ENCODE data around the gene CDK18. TPM values are rescaled to one million over a fixed set of nuclear protein-coding genes. Genes with fewer than 3 reads are reported as not detected.
A peak's percentile ranks its signal among the peaks of the same experiment; 100 is the strongest.

The CDK18 gene
- total and polyA plus RNA-seq, 2 of the 8 experiments (the other 6 are each of a cell fraction or from before 2014, with no cell fraction given), result 31.2 to 44.0 TPM

DNA sequence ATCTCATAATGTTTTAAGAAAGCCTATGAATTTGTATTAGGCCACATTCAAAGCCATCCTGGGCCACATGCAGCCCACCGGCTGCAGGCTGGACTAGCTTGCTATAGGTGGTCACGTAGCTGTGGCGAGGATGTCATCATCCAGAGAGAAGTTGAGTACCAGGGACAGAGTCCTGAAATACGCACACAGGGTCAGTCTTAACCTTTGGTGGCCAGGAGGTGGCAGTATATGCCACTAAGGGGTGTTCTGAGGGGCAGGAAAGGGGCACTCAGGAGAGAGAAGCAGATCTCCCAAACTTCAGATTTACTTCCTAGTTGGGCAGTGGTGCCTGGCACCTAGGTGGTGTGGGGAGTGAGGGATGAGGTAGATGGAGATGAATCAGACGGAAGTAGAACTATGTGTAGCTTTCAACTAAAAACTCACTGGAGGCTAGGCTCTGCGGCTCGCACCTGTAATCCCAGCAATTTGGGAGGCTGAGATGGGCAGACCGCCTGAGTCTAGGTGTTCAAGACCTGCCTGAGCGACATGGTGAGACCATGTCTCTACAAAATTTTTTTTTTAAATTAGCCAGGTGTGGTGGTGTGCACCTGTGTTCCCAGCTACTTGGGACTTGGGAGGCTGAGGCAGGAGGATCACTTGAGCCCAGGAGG, 16.3 kb upstream of the CDK18 start (continued):
- TF ChIP-seq, protein P1, sequence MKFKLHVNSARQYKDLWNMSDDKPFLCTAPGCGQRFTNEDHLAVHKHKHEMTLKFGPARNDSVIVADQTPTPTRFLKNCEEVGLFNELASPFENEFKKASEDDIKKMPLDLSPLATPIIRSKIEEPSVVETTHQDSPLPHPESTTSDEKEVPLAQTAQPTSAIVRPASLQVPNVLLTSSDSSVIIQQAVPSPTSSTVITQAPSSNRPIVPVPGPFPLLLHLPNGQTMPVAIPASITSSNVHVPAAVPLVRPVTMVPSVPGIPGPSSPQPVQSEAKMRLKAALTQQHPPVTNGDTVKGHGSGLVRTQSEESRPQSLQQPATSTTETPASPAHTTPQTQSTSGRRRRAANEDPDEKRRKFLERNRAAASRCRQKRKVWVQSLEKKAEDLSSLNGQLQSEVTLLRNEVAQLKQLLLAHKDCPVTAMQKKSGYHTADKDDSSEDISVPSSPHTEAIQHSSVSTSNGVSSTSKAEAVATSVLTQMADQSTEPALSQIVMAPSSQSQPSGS (IDR thresholded peaks at IDR 0.05; ENCODE audit: low read length), result no peak
- TF ChIP-seq NANOG (IDR thresholded peaks at IDR 0.05; ENCODE audit: insufficient read depth, low read depth, low read length, poor library complexity, severe bottlenecking) (no peak), SIN3A (conservative IDR thresholded peaks at IDR 0.05 in 1 of 2, IDR thresholded peaks at IDR 0.05 in 1 of 2; ENCODE audit: low read depth in 1 of 2, low read length in 2 of 2) (peak; percentile 49 to 57; a peak in 1 of 4 replicates), RXRA (IDR thresholded peaks at IDR 0.05; ENCODE audit: insufficient read depth, low read depth, low read length) (no peak), SP2 (IDR thresholded peaks at IDR 0.05; ENCODE audit: low read length) (no peak), GABPA (IDR thresholded peaks at IDR 0.05; ENCODE audit: borderline replicate concordance, insufficient read depth, low read length) (peak; percentile 32; the same call in 1 of the 2 replicates), SIRT6 (IDR thresholded peaks at IDR 0.05; ENCODE audit: low read length) (no peak), KDM1A (IDR thresholded peaks at IDR 0.05; ENCODE audit: borderline replicate concordance, low read length) (no peak), RFX5 (IDR thresholded peaks at IDR 0.05; ENCODE audit: borderline replicate concordance, low read depth, low read length) (no peak), USF2 (IDR thresholded peaks at IDR 0.05; ENCODE audit: low read length) (no peak), SP1 (IDR thresholded peaks at IDR 0.05; ENCODE audit: low read depth, low read length) (no peak), TBP (IDR thresholded peaks at IDR 0.05; ENCODE audit: low read depth, low read length) (no peak), ZNF274 (IDR thresholded peaks at IDR 0.05; ENCODE audit: borderline replicate concordance, extremely low read depth, low read length) (no peak), SIX5 (IDR thresholded peaks at IDR 0.05; ENCODE audit: low read depth, low read length) (no peak), E2F6 (IDR thresholded peaks at IDR 0.05) (no peak), CBX5 (IDR thresholded peaks at IDR 0.05; ENCODE audit: low read depth, low read length) (no peak), POLR2A (IDR thresholded peaks at IDR 0.05; ENCODE audit: control extremely low read depth in 1 of 2, low read depth in 2 of 2, low read length in 2 of 2) (no peak), BRCA1 (IDR thresholded peaks at IDR 0.05; ENCODE audit: low read depth, low read length) (no peak), RBBP5 (IDR thresholded peaks at IDR 0.05; ENCODE audit: borderline replicate concordance, low read depth, low read length) (no peak)
